Measurements from ENCODE around the gene ADSS1. TPM values are rescaled to one million over a fixed set of nuclear protein-coding genes. Genes with fewer than 3 reads are reported as not detected.

The ADSS1 gene
- polyA plus RNA-seq, 1 donor (not counting 4 experiments of a cell fraction or from before 2014, with no cell fraction given): 1.7 TPM

- no peak for TF ChIP-seq EZH2 (IDR thresholded peaks at IDR 0.05; ENCODE audit: low read length)
- TF ChIP-seq, protein P1, sequence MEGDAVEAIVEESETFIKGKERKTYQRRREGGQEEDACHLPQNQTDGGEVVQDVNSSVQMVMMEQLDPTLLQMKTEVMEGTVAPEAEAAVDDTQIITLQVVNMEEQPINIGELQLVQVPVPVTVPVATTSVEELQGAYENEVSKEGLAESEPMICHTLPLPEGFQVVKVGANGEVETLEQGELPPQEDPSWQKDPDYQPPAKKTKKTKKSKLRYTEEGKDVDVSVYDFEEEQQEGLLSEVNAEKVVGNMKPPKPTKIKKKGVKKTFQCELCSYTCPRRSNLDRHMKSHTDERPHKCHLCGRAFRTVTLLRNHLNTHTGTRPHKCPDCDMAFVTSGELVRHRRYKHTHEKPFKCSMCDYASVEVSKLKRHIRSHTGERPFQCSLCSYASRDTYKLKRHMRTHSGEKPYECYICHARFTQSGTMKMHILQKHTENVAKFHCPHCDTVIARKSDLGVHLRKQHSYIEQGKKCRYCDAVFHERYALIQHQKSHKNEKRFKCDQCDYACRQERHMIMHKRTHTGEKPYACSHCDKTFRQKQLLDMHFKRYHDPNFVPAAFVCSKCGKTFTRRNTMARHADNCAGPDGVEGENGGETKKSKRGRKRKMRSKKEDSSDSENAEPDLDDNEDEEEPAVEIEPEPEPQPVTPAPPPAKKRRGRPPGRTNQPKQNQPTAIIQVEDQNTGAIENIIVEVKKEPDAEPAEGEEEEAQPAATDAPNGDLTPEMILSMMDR (optimal IDR thresholded peaks at IDR 0.05 in 1 of 3, IDR thresholded peaks at IDR 0.05 in 1 of 3, conservative IDR thresholded peaks at IDR 0.05 in 1 of 3; ENCODE audit: extremely low read depth in 1 of 3, insufficient read depth in 2 of 3, low read length in 3 of 3): no peak
- Histone ChIP-seq H3K36me3 (ENCODE audit: control insufficient read depth in 2 of 2, extremely low read depth in 1 of 2, insufficient read depth in 2 of 2, low read length in 2 of 2) (peaks cover 0 to 6% of the 10 kb centered on the region in 2 experiments), H3K4me3 (ENCODE audit: control insufficient read depth in 2 of 3, extremely low read depth in 1 of 3, insufficient read depth in 2 of 3, low read depth in 1 of 3, low read length in 3 of 3) (peak overlapping the region in 2 of 3 experiments; percentile 34 to 46), H3K9me3 (ENCODE audit: control insufficient read depth, low read depth, low read length) (no peaks in the 10 kb centered on the region), H3K27ac (ENCODE audit: control insufficient read depth, insufficient read depth, low read length) (no peak overlapping the region), H3K4me2 (ENCODE audit: control insufficient read depth, extremely low read depth, insufficient read depth, low read depth, low read length) (peak overlapping the region; percentile 56), H3K4me1 (ENCODE audit: control insufficient read depth, extremely low read depth, insufficient read depth, low read length) (peaks cover 6% of the 10 kb centered on the region), H3K9ac (ENCODE audit: control insufficient read depth, extremely low read depth, insufficient read depth, low read length) (no peak overlapping the region), H3K9me1 (ENCODE audit: control insufficient read depth, extremely low read depth, insufficient read depth, low read length) (no peaks in the 10 kb centered on the region), H3K79me2 (ENCODE audit: control insufficient read depth, insufficient read depth, low read length) (no peaks in the 10 kb centered on the region), H4K20me1 (ENCODE audit: control insufficient read depth, extremely low read depth, insufficient read depth, low read length) (peaks cover 7% of the 10 kb centered on the region), H2AFZ (ENCODE audit: control insufficient read depth, low read length) (no peak overlapping the region), H3K27me3 (ENCODE audit: control insufficient read depth, extremely low read depth, insufficient read depth, low read length) (peaks cover 5% of the 10 kb centered on the region)
- dilution Hi-C loops (cut with MboI; ENCODE audit: extremely low pct_ligation_motif_present, low sequenced_read_pairs): no loop called here
- no peak for FAIRE-seq
- DNase-seq (ENCODE audit: low read depth, low spot score): no peak
Observed at GRCh38 chr14:104724407-104724980, 465 bp downstream of the ADSS1 start.

DNA sequence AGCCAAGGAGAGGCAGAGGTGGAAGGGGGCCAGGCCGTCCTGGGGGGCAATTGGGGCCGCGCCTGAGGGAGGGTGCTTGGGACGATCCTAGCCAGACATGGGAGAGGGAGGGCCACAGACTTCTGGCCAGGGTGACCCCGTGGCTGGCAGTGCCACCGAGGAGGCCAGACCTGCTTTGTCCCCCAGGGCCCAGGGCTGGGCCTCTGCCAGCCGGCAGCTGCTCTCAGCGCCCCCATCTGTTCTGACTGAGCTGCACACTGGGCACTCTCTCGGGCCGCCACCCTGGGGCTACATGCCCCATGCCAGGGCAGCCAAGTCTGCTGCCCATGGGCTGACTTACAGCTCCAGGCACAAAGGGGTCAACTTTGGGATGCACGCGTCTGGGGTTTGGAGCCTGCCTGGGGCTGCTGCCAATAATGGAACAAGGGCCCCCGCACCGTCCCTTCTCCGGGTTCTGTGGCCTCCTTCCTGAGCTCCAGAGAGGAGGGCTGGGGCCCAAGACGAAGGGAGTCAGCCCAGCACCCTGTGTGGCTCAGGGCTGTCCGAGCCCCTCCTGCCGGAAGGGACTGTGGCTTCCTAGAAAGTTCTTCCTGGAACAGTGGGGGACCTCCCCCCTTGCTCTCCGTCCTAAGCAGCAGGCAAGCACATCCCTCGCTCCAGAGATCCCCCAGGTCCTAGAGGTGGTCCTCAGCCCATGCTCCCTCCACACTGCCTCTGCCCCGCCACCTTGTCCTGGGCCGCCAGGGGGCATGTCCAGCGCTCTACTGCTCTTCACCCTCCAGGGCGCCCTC is 1.1 kb downstream of the ADSS1 start:
- no peak overlapping the region for H3K9ac ChIP-seq (ENCODE audit: control insufficient read depth, extremely low read depth, insufficient read depth, low read length)
- DNase-seq (ENCODE audit: low read depth, low spot score): no peak
- no peak overlapping the region for H3K27ac ChIP-seq (ENCODE audit: control insufficient read depth, insufficient read depth, low read length)
- H3K4me1 ChIP-seq (ENCODE audit: control insufficient read depth, extremely low read depth, insufficient read depth, low read length): peaks cover 6% of the 10 kb centered on the region
- H2AFZ ChIP-seq (ENCODE audit: control insufficient read depth, low read length): no peak overlapping the region
- H3K36me3 ChIP-seq (ENCODE audit: control insufficient read depth in 2 of 2, extremely low read depth in 1 of 2, insufficient read depth in 2 of 2, low read length in 2 of 2): peaks cover 0 to 4% of the 10 kb centered on the region in 2 experiments
- no peaks in the 10 kb centered on the region for H3K9me1 ChIP-seq (ENCODE audit: control insufficient read depth, extremely low read depth, insufficient read depth, low read length)
- H3K4me3 ChIP-seq (ENCODE audit: control insufficient read depth in 2 of 3, extremely low read depth in 1 of 3, insufficient read depth in 2 of 3, low read depth in 1 of 3, low read length in 3 of 3): peak overlapping the region in 1 of 3 experiments; percentile 34
- no peaks in the 10 kb centered on the region for H3K79me2 ChIP-seq (ENCODE audit: control insufficient read depth, insufficient read depth, low read length)
- H3K27me3 ChIP-seq (ENCODE audit: control insufficient read depth, extremely low read depth, insufficient read depth, low read length): peaks cover 5% of the 10 kb centered on the region
- TF ChIP-seq EZH2 (IDR thresholded peaks at IDR 0.05; ENCODE audit: low read length): no peak
- TF ChIP-seq, protein P1 (optimal IDR thresholded peaks at IDR 0.05 in 1 of 3, IDR thresholded peaks at IDR 0.05 in 1 of 3, conservative IDR thresholded peaks at IDR 0.05 in 1 of 3; ENCODE audit: extremely low read depth in 1 of 3, insufficient read depth in 2 of 3, low read length in 3 of 3): peak in 2 of 3 experiments; percentile 15 to 16
- H4K20me1 ChIP-seq (ENCODE audit: control insufficient read depth, extremely low read depth, insufficient read depth, low read length): peaks cover 3% of the 10 kb centered on the region
- H3K9me3 ChIP-seq (ENCODE audit: control insufficient read depth, low read depth, low read length): no peaks in the 10 kb centered on the region
- dilution Hi-C loops (cut with MboI; ENCODE audit: extremely low pct_ligation_motif_present, low sequenced_read_pairs): no loop called here
- no peak for FAIRE-seq
- peak overlapping the region; percentile 16 for H3K4me2 ChIP-seq (ENCODE audit: control insufficient read depth, extremely low read depth, insufficient read depth, low read depth, low read length)

Measured in keratinocyte (primary cell).